ENCODE results near the gene BCL2L11. TPM values are rescaled to one million over a fixed set of nuclear protein-coding genes. Genes with fewer than 3 reads are reported as not detected.

The BCL2L11 gene
- total and polyA plus RNA-seq, 2 experiments from 2014 or later = 10.6 to 22.5 TPM

- no peak for TF ChIP-seq REST (IDR thresholded peaks at IDR 0.05; ENCODE audit: unreplicated experiment)
Observed at GRCh38 chr2:111105926-111106325, 14.8 kb upstream of the BCL2L11 start (continued).

GRCh38 chr2:111106706-111107105 is 14.0 kb upstream of the BCL2L11 start:
- no peak overlapping the region for H3K27ac Mint-ChIP-seq
- Histone ChIP-seq H3K27me3 (ENCODE audit: insufficient read depth) (no peaks in the 10 kb centered on the region), H3K9me2 (ENCODE audit: insufficient read depth) (no peaks in the 10 kb centered on the region), H3F3A (replicated peaks; ENCODE audit: low read depth) (no peaks in the 10 kb centered on the region), H3K4me1 (ENCODE audit: insufficient read depth) (no peaks in the 10 kb centered on the region), H3K27ac (ENCODE audit: low read depth) (no peak overlapping the region), H3K4me2 (no peak overlapping the region), H3K36me3 (ENCODE audit: insufficient read depth) (no peaks in the 10 kb centered on the region), H2AFZ (no peak overlapping the region), H4K20me1 (replicated peaks; ENCODE audit: insufficient read depth) (no peaks in the 10 kb centered on the region), H3K79me2 (replicated peaks; ENCODE audit: insufficient read depth) (no peaks in the 10 kb centered on the region), H3K4me3 (no peak overlapping the region)
- DNase-seq (ENCODE audit: low spot score) (no peak), ATAC-seq (no peak)
- H3K4me1 Mint-ChIP-seq = peaks cover 2% of the 10 kb centered on the region; the same call in 2 of the 3 replicates
- no peaks in the 10 kb centered on the region for H3K9me3 Mint-ChIP-seq
- TF ChIP-seq CREB1 (CRISPR knock-in tag; IDR thresholded peaks at IDR 0.05; ENCODE audit: low read depth) (no peak), JUNB (IDR thresholded peaks at IDR 0.05; ENCODE audit: unreplicated experiment) (no peak)
- H3K4me3 Mint-ChIP-seq = no peak overlapping the region
- H3K36me3 Mint-ChIP-seq (ENCODE audit: low read depth) = no peaks in the 10 kb centered on the region
- H3K27me3 Mint-ChIP-seq (ENCODE audit: insufficient read depth, low read depth, poor library complexity) = peaks cover 2% of the 10 kb centered on the region

GRCh38 chr2:111108745-111109271 is 11.9 kb upstream of the BCL2L11 start:
- Mint-ChIP-seq H3K36me3 (ENCODE audit: low read depth) (no peaks in the 10 kb centered on the region), H3K4me1 (peaks cover 2% of the 10 kb centered on the region; the same call in 2 of the 3 replicates), H3K27ac (no peak overlapping the region; the same call in 1 of the 2 replicates), H3K4me3 (no peak overlapping the region), H3K27me3 (ENCODE audit: insufficient read depth, low read depth, poor library complexity) (peaks cover 2% of the 10 kb centered on the region), H3K9me3 (no peaks in the 10 kb centered on the region)
- Histone ChIP-seq H3K4me1 (ENCODE audit: insufficient read depth) (no peaks in the 10 kb centered on the region), H3K79me2 (replicated peaks; ENCODE audit: insufficient read depth) (no peaks in the 10 kb centered on the region), H3F3A (replicated peaks; ENCODE audit: low read depth) (no peaks in the 10 kb centered on the region), H3K27ac (ENCODE audit: low read depth) (no peak overlapping the region), H3K27me3 (ENCODE audit: insufficient read depth) (no peaks in the 10 kb centered on the region), H3K4me2 (no peak overlapping the region), H3K9me2 (ENCODE audit: insufficient read depth) (no peaks in the 10 kb centered on the region), H3K4me3 (no peak overlapping the region), H3K36me3 (ENCODE audit: insufficient read depth) (no peaks in the 10 kb centered on the region), H2AFZ (no peak overlapping the region), H4K20me1 (replicated peaks; ENCODE audit: insufficient read depth) (no peaks in the 10 kb centered on the region)
- DNase-seq (ENCODE audit: low spot score) (no peak), ATAC-seq (no peak)
- TF ChIP-seq EZH2 (IDR thresholded peaks at IDR 0.05; ENCODE audit: low read depth, unreplicated experiment) (no peak), JUNB (IDR thresholded peaks at IDR 0.05; ENCODE audit: unreplicated experiment) (no peak), CREB1 (CRISPR knock-in tag; IDR thresholded peaks at IDR 0.05; ENCODE audit: low read depth) (no peak), POLR2AphosphoS5 (IDR thresholded peaks at IDR 0.05; ENCODE audit: low read depth) (no peak), ZNF462 (CRISPR knock-in tag; IDR thresholded peaks at IDR 0.05) (no peak), ETS1 (IDR thresholded peaks at IDR 0.05) (no peak), ZNF331 (CRISPR knock-in tag; IDR thresholded peaks at IDR 0.05; ENCODE audit: low read depth) (no peak), NANOG (IDR thresholded peaks at IDR 0.05; ENCODE audit: borderline replicate concordance) (no peak)
